Measurements from ENCODE around the gene GLCE. TPM values are rescaled to one million over a fixed set of nuclear protein-coding genes. Genes with fewer than 3 reads are reported as not detected.

Gene GLCE
- total and polyA plus RNA-seq, 10 of the 15 experiments (the other 5 are each of a cell fraction or from before 2014, with no cell fraction given), result 2.1 to 11.9 (median 2.9) TPM

DNA sequence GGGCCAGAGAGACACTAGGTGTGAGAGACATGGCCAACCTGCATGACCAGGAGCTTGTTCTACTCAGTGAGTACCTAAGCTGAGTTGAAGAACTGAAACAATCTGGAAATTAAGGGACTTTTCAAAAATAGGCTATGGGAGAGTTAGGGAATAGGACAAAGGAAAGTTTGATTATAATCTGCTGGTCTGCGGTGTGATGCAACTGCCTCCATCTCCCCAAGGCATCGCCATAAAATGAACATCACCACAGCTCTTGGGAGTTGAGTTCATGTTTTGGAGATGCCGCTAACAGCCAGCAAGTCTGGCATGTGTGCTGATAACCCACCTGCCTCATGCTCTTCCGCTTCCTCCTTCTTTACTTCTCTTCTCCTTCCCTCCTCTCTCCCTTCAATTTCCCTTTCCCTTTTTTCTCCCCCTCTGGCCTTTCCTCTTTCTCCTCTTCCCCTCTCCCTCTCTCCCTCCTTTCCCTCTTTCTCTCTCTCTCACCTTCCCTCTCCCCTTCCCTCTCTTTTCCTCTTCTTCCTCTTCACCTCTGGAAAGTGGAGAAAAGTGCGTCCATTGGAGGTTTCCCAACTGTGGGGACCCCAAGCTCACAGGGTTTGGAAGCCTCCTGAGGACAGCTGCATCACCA is 39.1 kb upstream of the GLCE start (continued):
- no peak for TF ChIP-seq SKIL (IDR thresholded peaks at IDR 0.05; ENCODE audit: low read depth, poor library complexity, severe bottlenecking)
- no peak for TF ChIP-seq RB1 (IDR thresholded peaks at IDR 0.05; ENCODE audit: borderline replicate concordance)

DNA sequence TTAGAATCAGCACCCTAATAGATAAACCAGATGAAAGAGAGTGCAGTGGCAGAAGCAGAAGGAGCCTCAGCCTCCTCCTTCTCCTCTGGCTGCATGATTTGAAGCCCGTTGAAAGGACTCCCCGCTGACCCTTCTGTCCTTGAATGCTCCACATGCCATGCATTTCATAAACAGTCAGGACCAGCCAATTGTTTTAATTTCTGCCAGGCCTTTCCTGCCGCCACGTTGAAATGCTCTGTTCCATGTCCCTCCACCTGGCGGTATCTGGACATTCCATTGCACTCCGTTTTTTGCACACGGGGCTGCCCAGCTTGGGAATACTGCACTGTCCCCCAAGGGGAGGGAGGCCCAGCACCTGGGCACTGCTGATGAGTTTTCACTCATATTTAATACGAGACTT is 35.2 kb upstream of the GLCE start:
- Histone ChIP-seq H3K27ac (ENCODE audit: control insufficient read depth, insufficient read depth) (no peak overlapping the region), H2AFZ (ENCODE audit: control insufficient read depth, low read depth, low read length) (no peak overlapping the region), H4K20me1 (ENCODE audit: control insufficient read depth, insufficient read depth) (no peaks in the 10 kb centered on the region), H3K4me1 (ENCODE audit: control insufficient read depth, insufficient read depth, low read length) (no peaks in the 10 kb centered on the region), H3K27me3 (replicated peaks in 1 of 2; ENCODE audit: control insufficient read depth in 2 of 2, insufficient read depth in 2 of 2, low read length in 1 of 2) (no peaks in the 10 kb centered on the region), H3K9me3 (replicated peaks; ENCODE audit: control insufficient read depth, insufficient read depth, low read length) (no peaks in the 10 kb centered on the region), H3K4me2 (ENCODE audit: control insufficient read depth, insufficient read depth) (no peak overlapping the region), H3K9ac (ENCODE audit: control insufficient read depth, insufficient read depth, low read length) (no peak overlapping the region), H3K36me3 (ENCODE audit: control insufficient read depth in 2 of 2, insufficient read depth in 2 of 2, low read length in 1 of 2) (no peaks in the 10 kb centered on the region), H3K4me3 (no peak overlapping the region), H3K79me2 (ENCODE audit: control insufficient read depth, insufficient read depth, low read length) (no peaks in the 10 kb centered on the region)
- CTCF ChIA-PET, result interaction anchor here (1.7 kb wide), 1 partner anchor 66 kb away, joined by 4 read pairs; no protein-coding TSS in a partner anchor
- TF ChIP-seq CHD4 (IDR thresholded peaks at IDR 0.05) (no peak), ETV6 (conservative IDR thresholded peaks at IDR 0.05 in 1 of 2, IDR thresholded peaks at IDR 0.05 in 1 of 2; ENCODE audit: borderline replicate concordance in 1 of 2, low read depth in 1 of 2) (no peak), YY1 (IDR thresholded peaks at IDR 0.05; ENCODE audit: low read depth, low read length) (no peak), HDAC2 (IDR thresholded peaks at IDR 0.05) (no peak), NFYB (IDR thresholded peaks at IDR 0.05; ENCODE audit: insufficient read depth, low read depth, low read length) (no peak), YBX1 (IDR thresholded peaks at IDR 0.05) (no peak), RELA (IDR thresholded peaks at IDR 0.05; ENCODE audit: borderline replicate concordance, partially characterized antibody) (no peak), SUZ12 (IDR thresholded peaks at IDR 0.05; ENCODE audit: unreplicated experiment) (no peak)
- TF ChIP-seq, protein P1, sequence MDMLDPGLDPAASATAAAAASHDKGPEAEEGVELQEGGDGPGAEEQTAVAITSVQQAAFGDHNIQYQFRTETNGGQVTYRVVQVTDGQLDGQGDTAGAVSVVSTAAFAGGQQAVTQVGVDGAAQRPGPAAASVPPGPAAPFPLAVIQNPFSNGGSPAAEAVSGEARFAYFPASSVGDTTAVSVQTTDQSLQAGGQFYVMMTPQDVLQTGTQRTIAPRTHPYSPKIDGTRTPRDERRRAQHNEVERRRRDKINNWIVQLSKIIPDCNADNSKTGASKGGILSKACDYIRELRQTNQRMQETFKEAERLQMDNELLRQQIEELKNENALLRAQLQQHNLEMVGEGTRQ (IDR thresholded peaks at IDR 0.05; ENCODE audit: borderline replicate concordance, low read depth, low read length), result no peak
- TF ChIP-seq, protein P2, sequence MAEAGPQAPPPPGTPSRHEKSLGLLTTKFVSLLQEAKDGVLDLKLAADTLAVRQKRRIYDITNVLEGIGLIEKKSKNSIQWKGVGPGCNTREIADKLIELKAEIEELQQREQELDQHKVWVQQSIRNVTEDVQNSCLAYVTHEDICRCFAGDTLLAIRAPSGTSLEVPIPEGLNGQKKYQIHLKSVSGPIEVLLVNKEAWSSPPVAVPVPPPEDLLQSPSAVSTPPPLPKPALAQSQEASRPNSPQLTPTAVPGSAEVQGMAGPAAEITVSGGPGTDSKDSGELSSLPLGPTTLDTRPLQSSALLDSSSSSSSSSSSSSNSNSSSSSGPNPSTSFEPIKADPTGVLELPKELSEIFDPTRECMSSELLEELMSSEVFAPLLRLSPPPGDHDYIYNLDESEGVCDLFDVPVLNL (IDR thresholded peaks at IDR 0.05; ENCODE audit: low read depth, low read length), result no peak
- no TSS peak for BruUV-seq (replicated peaks)
- RAD21 ChIA-PET (ENCODE audit: unreplicated experiment), result no interaction called here
- in situ Hi-C loops (cut with MboI), result no loop called here
- FAIRE-seq, result no peak
- DNase-seq (ENCODE audit: low read depth, low spot score), result no peak
- WGBS (ENCODE audit: insufficient coverage, insufficient replicate concordance, low lambda C conversion rate, missing lambda C conversion rate), result 40% methylated on average over 8 of the region's 8 CpGs
- SMC1A ChIA-PET (ENCODE audit: uncharacterized antibody, unreplicated experiment), result no interaction called here
- intact Hi-C loops (cut with micrococcal nuclease; ENCODE audit: unreplicated experiment), result no loop called here
- POLR2A ChIA-PET, result no interaction called here
- ATAC-seq, result no peak

Measured in GM12878 (cell line).